ENCODE measurements around the gene C16orf89. TPM values are rescaled to one million over a fixed set of nuclear protein-coding genes. Genes with fewer than 3 reads are reported as not detected.
A peak's percentile ranks its signal among the peaks of the same experiment; 100 is the strongest.

C16orf89 gene
- polyA plus RNA-seq, 1 of the 3 experiments (the other 2 are of a cell fraction), result not detected

DNA sequence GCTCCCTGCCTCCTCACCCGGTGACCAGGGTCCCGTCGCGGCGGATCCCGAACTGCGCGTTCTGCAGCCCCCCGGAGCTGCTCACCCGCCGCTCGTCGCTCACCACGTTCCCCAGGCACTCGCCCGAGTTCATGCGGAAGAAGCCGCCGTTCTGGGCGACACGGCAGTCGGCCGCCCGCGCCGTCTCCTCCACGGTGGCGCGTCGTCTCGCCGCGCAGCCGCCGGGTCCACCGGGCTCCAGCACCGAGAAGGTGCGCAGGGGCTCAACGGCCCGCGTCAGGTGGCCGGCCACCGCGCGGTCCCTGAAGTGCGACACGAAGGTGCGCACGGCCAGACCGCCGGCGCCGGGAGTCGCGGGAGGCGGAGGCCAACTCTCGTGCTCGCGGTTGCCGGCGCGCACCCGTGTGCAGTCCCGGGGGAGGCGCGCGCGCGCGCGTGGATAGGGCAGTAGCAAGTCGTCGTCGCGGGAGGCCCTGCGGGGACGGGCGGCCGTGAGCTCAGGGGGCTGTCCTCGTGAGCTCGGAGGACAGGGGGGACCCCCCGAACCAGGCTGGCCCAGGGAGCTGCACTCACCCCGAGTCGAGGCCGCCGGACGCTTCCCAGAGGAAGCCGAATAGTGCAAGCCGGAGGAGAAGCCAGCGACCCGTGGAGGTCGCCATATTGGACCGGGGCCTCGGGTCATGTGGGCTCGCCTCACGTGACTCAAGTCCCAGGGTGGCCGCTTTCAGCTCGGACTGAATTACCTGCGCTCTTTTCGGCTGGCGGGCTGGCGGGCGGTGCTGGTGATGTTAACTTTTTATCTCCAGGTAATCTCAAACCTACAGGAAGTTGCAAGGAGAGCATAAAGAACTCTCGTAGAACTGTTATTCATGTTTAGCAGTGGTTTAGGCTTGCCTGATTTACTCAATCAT lies 32.2 kb downstream of the C16orf89 start, which contains the start of gene NAGPA (continued):
- TF ChIP-seq, protein P1, sequence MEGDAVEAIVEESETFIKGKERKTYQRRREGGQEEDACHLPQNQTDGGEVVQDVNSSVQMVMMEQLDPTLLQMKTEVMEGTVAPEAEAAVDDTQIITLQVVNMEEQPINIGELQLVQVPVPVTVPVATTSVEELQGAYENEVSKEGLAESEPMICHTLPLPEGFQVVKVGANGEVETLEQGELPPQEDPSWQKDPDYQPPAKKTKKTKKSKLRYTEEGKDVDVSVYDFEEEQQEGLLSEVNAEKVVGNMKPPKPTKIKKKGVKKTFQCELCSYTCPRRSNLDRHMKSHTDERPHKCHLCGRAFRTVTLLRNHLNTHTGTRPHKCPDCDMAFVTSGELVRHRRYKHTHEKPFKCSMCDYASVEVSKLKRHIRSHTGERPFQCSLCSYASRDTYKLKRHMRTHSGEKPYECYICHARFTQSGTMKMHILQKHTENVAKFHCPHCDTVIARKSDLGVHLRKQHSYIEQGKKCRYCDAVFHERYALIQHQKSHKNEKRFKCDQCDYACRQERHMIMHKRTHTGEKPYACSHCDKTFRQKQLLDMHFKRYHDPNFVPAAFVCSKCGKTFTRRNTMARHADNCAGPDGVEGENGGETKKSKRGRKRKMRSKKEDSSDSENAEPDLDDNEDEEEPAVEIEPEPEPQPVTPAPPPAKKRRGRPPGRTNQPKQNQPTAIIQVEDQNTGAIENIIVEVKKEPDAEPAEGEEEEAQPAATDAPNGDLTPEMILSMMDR (IDR thresholded peaks at IDR 0.05), result no peak
- TF ChIP-seq MXI1 (IDR thresholded peaks at IDR 0.05; ENCODE audit: low read depth, low read length) (peak; percentile 74), NFIC (IDR thresholded peaks at IDR 0.05; ENCODE audit: borderline replicate concordance) (peak; percentile 24; the same call in 1 of the 2 replicates), FOXM1 (IDR thresholded peaks at IDR 0.05; ENCODE audit: low read depth) (no peak), YY1 (IDR thresholded peaks at IDR 0.05; ENCODE audit: low read depth) (peak; percentile 99), GATA2 (CRISPR knock-in tag; IDR thresholded peaks at IDR 0.05) (no peak), NRF1 (IDR thresholded peaks at IDR 0.05; ENCODE audit: low read depth, low read length) (no peak), RXRA (IDR thresholded peaks at IDR 0.05; ENCODE audit: borderline replicate concordance, low read depth) (no peak), MEF2A (IDR thresholded peaks at IDR 0.05; ENCODE audit: borderline replicate concordance, low read depth) (no peak), FOXJ3 (CRISPR knock-in tag; IDR thresholded peaks at IDR 0.05) (no peak), RFX5 (IDR thresholded peaks at IDR 0.05; ENCODE audit: low read length) (no peak), TAF1 (IDR thresholded peaks at IDR 0.05; ENCODE audit: borderline replicate concordance, low read depth, low read length) (peak; percentile 88), TCF12 (IDR thresholded peaks at IDR 0.05) (no peak), EZH2phosphoT487 (IDR thresholded peaks at IDR 0.05; ENCODE audit: borderline replicate concordance, low read depth) (no peak), POLR2AphosphoS5 (IDR thresholded peaks at IDR 0.05; ENCODE audit: low read depth, low read length) (peak; percentile 65; the same call in 1 of the 2 replicates), EP300 (IDR thresholded peaks at IDR 0.05; ENCODE audit: borderline replicate concordance in 1 of 2, low read depth in 1 of 2, low read length in 1 of 2) (peak in 1 of 2 experiments; percentile 60; a peak in 1 of 4 replicates), ELF1 (IDR thresholded peaks at IDR 0.05) (0 out of 2 replicates have a peak, but pooled peaks have one; percentile 23), FOSL2 (IDR thresholded peaks at IDR 0.05; ENCODE audit: borderline replicate concordance, low read depth) (no peak)
- TF ChIP-seq, protein P2, sequence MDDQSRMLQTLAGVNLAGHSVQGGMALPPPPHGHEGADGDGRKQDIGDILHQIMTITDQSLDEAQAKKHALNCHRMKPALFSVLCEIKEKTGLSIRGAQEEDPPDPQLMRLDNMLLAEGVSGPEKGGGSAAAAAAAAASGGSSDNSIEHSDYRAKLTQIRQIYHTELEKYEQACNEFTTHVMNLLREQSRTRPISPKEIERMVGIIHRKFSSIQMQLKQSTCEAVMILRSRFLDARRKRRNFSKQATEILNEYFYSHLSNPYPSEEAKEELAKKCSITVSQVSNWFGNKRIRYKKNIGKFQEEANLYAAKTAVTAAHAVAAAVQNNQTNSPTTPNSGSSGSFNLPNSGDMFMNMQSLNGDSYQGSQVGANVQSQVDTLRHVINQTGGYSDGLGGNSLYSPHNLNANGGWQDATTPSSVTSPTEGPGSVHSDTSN (IDR thresholded peaks at IDR 0.05), result no peak
- TF ChIP-seq, protein P3, sequence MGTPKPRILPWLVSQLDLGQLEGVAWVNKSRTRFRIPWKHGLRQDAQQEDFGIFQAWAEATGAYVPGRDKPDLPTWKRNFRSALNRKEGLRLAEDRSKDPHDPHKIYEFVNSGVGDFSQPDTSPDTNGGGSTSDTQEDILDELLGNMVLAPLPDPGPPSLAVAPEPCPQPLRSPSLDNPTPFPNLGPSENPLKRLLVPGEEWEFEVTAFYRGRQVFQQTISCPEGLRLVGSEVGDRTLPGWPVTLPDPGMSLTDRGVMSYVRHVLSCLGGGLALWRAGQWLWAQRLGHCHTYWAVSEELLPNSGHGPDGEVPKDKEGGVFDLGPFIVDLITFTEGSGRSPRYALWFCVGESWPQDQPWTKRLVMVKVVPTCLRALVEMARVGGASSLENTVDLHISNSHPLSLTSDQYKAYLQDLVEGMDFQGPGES (IDR thresholded peaks at IDR 0.05; ENCODE audit: low read depth, low read length), result no peak
- TF ChIP-seq, protein P4, sequence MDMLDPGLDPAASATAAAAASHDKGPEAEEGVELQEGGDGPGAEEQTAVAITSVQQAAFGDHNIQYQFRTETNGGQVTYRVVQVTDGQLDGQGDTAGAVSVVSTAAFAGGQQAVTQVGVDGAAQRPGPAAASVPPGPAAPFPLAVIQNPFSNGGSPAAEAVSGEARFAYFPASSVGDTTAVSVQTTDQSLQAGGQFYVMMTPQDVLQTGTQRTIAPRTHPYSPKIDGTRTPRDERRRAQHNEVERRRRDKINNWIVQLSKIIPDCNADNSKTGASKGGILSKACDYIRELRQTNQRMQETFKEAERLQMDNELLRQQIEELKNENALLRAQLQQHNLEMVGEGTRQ (IDR thresholded peaks at IDR 0.05; ENCODE audit: borderline replicate concordance, low read depth, low read length), result peak; percentile 99

Measured in SK-N-SH (cell line).